Cortex of kidney (tissue), 1 donor: ENCODE measurements around the gene FOXN1.

Source experiments
- DNase-seq: peaks from one replicate; lab custom pipeline; 2025; lab: John Stamatoyannopoulos, UW

FOXN1 gene

DNA sequence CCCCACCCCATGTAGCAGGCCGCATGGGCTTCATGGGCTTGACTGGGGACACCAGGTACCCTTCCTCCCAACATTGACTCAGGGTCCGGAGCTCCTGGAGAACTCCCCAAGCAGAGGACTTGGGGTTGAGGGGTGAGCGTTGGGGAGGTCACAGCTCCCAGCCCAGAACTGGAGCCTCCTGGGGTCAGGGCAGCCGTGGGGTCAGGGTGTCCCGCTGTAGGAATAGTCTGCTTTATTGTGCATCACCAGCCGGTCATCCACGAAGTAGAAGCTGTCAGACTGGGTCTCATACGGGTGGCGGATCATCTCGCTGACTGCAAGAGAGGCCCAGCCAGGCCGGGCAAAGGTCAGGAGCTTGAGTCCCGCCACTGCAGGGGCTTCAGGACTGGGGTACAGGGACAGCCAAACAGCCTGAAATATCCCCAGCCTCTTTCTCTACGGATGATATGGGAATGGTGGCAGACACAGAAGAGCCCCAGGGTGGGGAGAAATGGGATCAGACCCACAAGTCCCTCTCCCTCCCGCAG is 41.0 kb downstream of the FOXN1 start:
- DNase-seq = no peak

DNA sequence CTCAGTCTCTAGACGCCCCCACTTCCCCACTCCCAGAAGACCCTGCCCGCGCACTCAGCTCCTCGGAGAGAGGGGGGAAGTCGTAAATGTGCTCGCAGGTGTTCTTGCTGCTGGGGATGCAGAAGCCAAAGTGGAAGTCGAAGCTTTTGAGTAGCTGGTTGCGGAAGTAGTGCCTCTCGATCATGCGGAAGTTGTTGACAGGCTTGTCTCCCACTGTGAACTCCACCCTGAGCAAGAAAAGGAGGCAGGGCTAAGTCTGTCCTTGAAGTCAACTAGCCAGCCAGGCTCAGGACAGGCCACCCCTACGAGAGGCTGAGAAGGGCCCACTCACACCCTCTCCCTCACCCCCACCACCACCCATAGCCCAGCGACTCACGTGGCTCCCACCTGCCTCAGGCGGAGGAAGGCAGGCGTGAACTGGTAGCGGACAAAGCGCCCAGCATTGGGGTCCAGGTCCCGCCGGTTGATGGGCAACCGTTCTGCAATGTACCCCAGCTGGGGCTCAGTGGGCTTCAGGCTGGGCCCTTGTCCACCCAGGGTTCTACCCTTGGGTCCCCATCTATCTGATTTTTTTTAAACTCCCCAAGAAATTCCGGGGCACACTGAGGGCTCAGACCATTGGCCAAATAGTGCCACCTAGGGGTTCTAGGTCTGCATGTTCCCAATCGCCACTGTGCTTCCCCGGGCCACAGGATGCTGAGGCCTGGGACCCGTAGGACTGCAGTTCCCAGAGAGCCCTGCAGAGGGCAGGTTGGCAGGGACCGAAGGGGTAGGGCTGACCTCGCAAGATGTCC is 41.7 kb downstream of the FOXN1 start:
- no peak for DNase-seq

DNA sequence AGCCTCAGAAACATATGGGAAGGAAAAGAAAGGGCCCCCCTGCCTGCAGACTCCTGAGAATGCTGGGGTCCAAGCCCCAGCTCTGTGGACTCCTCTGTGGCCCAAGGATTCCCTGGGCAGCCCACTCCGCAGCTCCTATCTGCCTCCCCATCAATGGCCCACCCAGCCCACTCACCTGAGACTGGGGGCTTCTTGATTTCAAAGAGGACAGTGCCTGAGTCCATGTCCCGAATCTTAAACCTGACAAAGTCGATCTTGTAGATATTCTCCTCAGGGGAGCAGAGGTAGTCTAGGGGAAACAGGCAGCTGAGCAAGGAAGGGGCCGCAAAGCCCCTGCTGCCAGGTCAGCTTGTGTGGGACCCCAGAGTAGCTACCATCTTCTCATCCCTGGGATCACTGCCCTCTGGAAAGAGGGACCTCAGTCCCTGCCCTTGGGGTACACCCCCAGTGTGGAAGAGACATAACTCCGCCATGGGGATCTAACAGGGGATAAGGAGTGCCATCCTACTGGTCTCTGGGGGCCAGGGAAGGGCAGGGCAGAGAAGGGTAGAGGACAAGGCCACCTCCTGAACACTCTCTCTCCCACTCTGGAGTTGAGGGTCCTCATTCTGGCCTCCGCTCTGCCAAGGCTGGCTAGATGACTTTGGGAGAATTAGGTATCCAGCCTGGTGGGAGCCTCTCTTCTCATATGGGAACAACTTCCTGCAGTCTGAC is 42.4 kb downstream of the FOXN1 start:
- no peak for DNase-seq

DNA sequence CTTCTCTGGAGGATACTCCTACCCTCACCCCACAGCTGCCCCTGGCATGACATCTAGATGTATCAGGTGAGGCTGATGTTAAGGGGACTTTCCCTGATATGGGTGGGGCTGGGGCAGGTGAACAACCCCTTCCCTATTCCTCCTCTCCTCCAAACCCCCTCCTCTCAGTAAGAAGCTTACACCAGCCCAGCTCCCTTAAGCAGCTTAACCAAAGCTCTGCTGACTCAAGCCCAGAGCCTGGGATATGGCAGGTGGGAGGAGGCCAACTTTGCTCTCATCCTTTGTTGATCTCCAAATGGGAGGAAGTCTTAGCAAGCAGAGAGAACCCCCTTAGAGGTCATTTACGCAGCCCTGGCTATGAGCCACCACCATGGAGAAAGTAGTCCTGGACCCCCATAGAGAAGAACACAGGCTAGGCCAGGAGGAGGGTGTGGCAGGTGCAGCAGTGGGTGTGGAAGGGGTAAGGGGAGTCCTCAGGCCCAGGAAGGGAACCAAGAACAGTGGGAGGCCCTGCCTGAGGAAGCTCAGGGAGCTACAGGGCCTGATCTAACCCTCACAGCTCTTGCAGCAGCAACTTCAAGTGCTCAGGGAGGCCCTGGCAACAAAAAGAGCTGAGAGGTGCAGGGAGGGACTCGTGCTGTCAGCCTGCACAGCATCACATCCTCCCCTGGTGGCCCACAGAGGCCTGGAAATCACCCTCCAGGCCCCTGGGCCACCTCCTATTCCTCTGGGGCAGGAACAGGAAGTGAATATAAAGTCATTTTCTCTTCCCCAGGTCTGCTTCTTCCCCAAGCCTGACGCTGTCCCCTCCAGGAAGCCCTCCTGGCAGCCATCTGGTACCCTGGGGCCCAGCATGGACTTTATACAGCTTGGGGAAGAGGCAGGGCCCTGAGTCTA is 43.3 kb downstream of the FOXN1 start:
- DNase-seq = no peak

DNA sequence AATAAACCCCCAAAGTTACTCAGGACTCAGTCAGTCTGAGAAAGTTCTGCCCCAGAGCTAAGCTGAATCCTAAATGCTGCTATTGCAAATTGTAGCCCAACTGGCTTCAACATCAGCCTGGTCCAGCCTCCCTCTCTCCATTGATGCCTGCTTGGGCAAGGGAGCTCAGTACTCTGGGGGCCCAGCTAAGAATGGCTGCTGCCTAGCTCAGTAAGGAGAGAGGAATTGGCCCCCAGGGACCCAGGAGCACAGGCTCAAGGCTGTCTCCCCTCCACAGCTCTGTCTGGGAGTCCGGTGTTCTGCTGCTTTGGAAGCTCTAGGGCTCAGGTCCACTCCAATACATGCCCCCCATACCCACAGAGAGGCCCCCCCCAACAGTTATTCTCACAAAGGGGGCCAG is 44.7 kb downstream of the FOXN1 start:
- no peak for DNase-seq

DNA sequence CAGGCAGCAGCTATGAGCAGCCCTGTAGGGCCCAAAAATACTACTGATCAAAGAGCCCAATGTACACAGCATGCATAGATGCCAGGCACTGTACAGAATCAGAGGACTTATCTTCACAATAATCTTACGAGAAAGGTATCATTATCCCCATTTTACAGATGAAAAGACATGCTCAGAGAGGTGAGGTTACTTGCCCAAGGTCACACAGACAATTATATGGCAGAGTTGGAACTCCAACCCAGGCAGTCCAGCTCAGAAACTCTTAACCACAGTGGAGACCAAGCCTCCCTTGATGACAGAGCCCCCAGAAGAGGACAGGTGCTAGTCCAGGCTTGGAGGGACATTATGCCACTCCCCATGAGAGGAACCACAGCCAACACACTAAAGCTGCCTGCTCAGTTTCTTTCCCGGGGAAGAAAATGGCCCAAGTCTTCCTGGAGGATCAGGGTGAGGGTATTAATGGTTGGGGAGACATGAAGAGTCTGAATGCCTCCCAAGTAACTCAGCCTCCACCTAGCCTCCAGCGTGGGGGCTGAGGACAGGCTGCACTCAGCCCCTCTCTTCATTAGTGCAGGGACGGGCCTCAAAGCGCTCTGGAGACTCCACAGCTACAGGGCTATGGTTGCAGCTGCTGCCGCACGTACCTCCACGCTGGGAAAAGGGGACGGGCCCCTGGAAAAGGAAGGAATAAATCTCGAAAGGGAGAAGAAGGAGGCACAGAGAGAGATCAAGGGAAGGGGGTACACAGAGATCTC is 45.5 kb downstream of the FOXN1 start:
- DNase-seq = no peak

DNA sequence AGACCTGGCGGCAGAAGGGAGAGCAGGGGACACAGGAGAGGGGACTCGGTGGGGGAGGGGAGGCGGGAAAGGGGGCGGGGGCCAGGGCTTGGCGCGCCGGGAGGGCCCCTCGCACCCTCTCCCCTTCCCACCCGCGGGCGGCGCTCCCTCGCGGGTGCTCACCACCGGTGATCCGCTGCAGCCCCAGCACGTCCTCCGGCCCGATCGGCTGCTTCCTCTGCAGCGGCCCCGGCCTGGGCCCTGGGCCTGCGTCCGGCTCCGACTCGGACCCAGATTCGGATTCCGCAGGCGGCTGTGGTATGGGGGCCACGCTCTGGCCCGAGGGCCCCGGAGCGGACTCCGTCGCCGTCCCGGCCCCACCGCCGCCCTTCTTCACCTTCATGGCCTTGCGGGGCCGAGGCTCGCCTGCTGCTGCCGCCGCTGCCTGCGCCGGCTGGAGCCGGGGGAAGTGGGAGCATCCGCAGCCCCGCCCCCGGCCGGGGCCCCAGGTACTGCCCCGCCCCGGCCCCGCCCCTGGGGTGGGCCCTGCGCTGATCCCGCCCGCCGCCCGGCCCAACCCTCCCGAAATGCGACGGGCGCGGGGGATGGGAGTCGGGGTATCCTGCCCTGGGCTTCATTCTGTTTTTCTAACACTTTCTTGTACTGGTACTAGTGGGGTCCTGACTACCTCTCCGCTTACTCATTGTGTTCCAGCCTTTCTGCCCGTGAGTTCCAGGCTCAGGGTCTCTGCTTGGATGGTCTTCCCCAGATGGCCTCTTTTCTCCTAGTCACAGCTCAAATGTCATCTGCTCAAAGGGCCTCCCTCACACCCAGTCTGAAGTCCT is 46.2 kb downstream of the FOXN1 start, which contains the start of gene UNC119:
Gene UNC119, minus strand, starts transcription at position 449 of the 824 bp plus-strand sequence. Its CDS starts 67 bp downstream, at position 382.
- no peak for DNase-seq

DNA sequence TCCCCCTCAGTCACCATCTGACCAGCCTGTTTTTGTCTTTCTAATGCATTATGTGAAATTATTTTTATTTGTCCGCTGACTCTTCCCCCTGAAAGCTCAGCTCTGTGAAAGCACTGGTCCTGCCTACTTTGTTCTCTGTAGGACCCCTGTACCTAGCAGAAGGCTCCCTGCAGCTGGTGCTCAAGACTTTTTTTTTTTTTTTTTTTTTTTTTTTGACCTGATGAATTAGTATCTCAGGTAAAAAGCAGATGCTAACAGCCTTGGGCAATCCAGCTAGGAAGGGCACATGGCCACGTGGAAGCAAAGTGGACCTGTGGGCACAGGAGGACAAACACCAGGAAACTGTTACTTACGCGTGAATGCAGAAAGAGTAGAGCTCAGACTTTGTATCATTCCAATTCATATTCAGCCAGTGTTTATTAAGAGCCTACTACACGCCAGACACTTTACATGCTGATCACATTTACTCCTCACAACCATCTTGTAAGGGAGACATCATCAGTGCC is 46.9 kb downstream of the FOXN1 start:
- no peak for DNase-seq

DNA sequence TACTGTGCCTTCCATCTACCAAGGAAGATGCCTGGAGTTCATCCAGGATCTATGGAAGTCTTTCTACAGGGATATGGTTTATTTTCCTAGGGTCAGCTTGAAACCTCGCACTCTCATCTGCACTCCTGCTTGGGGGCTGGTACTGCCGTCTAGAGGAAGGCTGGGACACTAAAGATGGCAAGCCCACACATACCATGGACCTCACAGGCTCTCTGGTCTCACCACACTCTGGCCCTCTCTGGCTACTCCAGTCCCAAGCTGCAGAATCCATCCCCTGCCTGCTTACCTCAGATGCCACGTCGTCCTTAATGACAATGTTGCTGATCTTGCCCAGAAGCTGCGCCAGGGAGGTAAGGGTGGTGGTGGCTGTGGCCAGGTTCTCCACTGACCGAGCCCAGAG is 48.4 kb downstream of the FOXN1 start:
- DNase-seq = no peak

DNA sequence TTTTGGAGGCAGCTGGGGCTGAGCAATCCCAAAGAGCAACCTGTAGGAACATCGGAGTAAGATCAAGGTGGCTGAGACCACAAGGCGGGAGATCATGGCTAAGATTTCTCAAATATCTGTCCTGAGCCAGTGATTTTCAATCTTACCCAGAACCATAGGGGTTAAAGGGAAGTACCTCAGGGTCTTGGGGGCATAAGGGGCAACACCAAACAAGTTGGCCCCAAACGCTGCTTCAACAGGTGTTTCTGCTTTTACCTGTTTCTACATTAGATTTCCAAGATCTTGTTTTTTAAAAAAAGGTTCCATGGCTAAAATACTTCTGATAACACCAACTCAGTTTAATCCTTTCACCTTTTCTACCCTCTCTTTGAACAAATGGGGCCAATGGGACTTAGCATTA is 48.9 kb downstream of the FOXN1 start:
- DNase-seq = no peak

DNA sequence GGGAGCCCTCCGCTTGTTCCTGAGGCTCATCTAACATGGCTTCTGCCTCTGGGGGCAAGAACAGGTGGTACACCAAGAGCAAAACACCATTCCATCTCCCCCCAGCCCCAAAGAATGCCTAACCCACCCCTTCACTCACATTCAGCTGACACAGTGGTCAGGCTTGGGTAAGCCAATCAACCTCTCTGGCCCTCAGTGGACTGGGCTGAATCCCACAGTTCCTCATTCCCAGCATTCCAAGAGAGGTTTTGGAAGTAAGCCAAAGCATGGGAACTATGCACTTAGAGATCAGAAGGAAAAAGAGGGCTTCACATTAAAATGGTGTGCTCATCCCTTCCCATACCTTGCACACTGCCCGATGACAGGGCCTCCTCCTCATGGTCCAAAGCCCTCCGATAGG is 57.3 kb downstream of the FOXN1 start:
- DNase-seq = no peak

DNA sequence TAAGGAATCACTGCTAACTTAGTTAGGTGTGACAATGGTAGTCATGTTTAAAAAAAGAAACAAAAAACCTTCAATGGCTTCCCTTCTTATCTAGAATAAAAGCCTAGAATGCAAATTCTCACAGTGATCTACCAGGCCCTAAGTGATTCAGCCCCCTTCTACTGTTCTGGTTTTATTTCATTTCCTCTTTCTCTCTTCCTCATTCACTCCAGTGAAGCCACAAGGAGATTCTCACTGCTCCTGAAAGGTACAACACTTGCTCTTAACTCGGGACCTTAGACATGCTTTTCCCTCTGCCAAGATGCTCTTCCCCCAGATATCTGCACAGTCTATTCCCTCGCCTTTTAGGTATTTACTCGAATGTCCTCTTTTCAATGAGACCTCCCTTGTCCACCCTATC is 61.5 kb downstream of the FOXN1 start:
- DNase-seq = no peak

DNA sequence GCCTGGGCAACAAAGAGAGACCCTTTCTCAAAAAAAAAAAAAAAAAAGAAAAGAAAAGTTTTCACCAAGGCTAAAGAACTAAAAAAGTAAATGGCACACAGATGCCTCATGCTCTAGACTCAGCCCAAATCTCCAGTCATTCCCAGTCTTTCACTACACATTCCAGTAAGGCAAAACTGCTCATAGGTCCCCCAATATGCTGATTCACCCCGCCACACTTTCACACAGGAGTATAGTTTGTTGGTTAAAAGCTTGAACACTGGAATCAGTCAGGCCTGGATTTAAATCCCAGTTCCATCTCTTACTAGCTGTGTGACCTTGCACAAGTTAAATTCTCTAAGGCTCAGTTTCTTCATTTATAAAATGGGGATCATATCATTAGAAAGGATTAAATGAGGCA is 63.3 kb downstream of the FOXN1 start:
- no peak for DNase-seq

DNA sequence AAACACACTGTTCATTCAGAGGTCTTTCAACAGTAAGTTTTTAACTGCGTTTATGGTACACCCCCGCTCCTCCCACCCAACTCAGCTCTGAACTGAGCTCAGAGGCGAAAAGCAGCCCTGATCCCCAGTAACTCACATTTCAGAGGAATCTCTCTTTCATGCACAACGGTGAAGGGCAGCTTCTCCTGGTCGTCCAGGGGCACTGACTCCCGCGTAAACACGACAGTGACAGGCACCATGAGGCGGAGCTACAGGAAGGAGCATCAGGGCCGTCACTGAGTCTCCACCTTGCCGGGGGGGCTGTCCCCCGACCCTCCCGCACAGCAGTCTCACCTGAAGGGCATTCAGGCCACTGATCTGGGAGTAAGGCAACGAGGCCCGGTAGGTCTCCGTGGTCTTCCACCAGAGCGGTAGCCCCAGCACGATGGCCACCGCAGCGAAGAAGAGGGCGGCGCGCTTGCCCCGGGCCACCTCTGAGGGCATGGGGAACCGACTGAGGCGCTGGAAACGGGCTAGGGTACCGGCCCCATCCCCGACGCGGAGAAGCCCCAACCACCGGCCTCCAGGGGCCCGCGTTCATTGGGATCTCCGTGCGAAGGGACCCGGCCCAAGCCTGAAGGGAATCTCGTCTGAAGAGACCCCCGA is 64.7 kb downstream of the FOXN1 start:
- DNase-seq = no peak

DNA sequence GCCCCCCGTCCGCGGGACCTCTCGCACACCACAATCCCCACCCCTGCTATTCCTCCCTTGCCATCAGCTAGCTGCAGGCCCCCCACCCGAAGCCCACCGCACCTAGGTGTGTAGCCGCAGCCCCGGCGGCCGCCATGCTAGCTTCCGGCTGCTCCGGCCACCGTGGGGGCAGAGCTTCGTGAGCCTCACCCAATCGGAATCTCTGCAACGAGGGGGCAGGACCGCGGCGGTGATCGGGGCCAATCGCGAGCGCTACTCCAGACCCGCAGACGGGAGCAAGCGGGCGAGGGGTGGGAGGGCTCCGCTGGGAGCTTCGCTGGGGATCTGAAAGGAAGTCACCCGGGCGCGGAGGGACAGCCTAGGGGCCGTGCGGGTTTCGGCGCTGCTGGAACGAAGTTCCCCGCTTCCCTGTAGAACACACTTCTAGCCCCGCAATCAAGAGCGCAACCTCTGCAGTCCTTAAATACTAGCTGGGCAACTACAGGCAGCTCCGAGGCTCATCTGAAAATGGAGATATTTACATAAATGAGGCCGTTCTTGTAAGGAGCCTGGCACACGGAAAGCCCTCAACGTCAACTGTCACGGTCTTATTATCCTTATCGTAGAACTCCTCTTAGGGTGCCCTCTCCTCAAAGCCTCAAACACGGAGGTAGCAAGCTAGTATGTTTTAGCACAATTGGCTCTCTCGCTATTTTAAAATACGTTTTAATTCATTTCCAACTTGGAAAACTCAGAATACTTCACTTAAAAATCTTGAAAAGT is 65.4 kb downstream of the FOXN1 start, which contains the start of gene PIGS:
Gene PIGS, minus strand, starts transcription at position 164 of the 762 bp plus-strand sequence. Its CDS starts 28 bp downstream, at position 136.
- peak; percentile 37 for DNase-seq

DNA sequence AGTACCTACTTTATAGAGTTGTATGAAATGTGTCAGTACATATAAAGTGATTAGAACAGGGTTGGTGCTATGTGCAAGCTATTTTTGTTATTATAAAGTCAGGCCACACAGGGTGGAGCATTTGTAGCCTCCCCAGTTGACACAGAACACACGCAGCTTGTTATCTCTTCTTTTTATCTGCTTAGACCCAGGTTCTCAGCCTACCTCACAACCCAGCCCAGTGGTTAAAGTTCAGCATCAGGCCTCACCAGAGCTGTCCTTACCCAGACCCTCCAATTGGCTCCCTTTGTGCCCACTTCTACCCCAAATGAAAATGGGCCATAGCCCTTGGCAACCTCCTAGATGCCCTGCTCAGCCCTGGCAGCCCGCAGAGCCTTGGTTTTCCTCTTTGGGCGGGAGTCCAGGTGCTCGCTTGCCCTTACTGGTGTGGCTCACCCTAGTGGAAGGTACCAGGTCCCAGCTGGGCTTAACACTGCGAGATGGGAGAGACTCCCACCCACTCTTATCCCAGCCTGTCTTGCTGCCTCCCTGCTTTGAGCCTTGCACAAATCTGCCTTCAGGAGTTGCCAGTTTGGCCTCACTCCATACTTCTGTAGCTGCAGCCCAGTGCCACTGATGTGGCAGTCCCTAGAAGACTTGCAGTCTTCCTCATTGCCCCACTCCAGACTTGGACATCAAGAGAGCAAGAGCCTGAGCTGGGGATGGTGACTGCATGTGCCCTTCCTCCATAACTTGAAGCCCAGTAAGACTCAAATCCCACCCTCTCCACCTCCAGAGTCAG is 66.3 kb downstream of the FOXN1 start:
- no peak for DNase-seq

DNA sequence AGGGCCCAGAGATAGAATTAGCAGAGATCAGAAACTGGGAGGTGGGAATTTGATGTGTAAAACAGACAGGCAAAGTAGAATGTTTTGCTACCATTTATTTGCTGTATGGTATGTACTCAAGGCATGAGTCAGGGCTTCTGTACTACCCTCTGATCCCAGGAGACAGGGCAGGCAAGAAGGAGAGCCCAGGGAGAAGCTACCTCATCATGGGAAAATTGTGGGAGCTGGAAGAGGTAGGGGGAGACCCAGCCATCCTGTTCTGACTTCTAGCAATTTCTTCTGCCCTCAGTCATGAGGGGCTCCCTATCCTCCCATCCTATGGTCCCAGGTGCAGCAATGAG is 66.9 kb downstream of the FOXN1 start:
- DNase-seq = no peak

DNA sequence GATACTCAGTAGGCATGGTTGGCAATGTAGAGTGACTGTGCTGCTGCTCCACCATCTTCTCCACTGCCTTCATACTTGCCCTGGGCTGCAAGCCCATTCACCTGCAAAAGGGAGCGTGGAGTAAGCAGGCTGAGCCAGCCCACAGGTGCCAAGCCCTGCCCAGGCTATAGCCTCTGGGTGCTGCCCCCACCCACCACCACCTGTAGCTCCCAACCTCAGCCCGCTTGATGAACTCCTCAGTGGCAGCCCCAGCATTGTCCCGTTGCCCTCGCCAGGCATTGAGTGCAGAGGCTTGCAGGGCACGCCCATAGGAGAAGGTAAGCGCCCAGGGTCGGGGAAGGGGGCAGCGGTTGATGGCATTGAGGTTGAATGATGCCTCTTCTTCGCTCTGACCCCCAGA is 67.4 kb downstream of the FOXN1 start:
- DNase-seq = no peak
